HEK293 (cell line): ENCODE data around the gene ERF.

ENCODE experiments used
- CTCF ChIA-PET: fragments of 350-600 bp; formaldehyde crosslinking; extraction: SDS; loops from one replicate; lab custom pipeline; 2021; ENCODE audit warnings: antibody characterized with exemption; lab: Yijun Ruan, JAX
- POLR2A ChIA-PET: fragments of 300-600 bp; formaldehyde crosslinking; extraction: SDS; loops from one replicate; lab custom pipeline; 2020; ENCODE audit warnings: antibody characterized with exemption, inconsistent platforms; lab: Yijun Ruan, JAX
- H3K27ac ChIP-seq: fragments of 200-500 bp; sonication (Bioruptor generic); 2 replicates; pipeline ENCODE4 v1.5.1; 2014; ENCODE audit warnings: low read depth, low read length, control low read depth, inconsistent platforms; ENCODE audit errors: extremely low read depth
- H3K36me3 ChIP-seq, 2 experiments: fragments of 200-500 bp in 1 of 2; sonication (Bioruptor generic) in 1 of 2; 1 replicate in 1 of 2; 2 replicates in 1 of 2; pipeline ENCODE4 v1.5.1; 2014 to 2017; ENCODE audit warnings: inconsistent platforms in 2 of 2, low read length in 2 of 2; ENCODE audit not compliant: control insufficient read depth in 2 of 2, insufficient read depth in 1 of 2
- H3K4me1 ChIP-seq: fragments of 200-500 bp; sonication (Bioruptor generic); 2 replicates; pipeline ENCODE4 v1.5.1; 2014; ENCODE audit warnings: mild to moderate bottlenecking, low read length, inconsistent platforms; ENCODE audit not compliant: control insufficient read depth, insufficient read depth
- H3K4me3 ChIP-seq: 2 replicates; pipeline ENCODE4 v1.5.1; 2011; ENCODE audit warnings: low read depth, mild to moderate bottlenecking, control low read depth, low read length, moderate library complexity
- H3K9me3 ChIP-seq: fragments of 200-500 bp; sonication (Bioruptor generic); 2 replicates; pipeline ENCODE4 v1.5.1; 2014; ENCODE audit warnings: low read depth, low read length, inconsistent platforms; ENCODE audit not compliant: control insufficient read depth, insufficient read depth
- BCL6B ChIP-seq: fragments of 450-650 bp; formaldehyde crosslinking; IDR thresholded peaks from 2 replicates; pipeline ENCODE4 v1.5.1; 2017; ENCODE audit warnings: missing biosample characterization, missing genetic modification characterization
- OVOL3 ChIP-seq: fragments of 450-650 bp; formaldehyde crosslinking; IDR thresholded peaks from 2 replicates; pipeline ENCODE4 v1.5.1; 2016; ENCODE audit warnings: missing biosample characterization, missing genetic modification characterization
- ZNF121 ChIP-seq: fragments of 450-650 bp; formaldehyde crosslinking; IDR thresholded peaks from 2 replicates; pipeline ENCODE4 v1.5.1; 2016; ENCODE audit warnings: missing biosample characterization, missing genetic modification characterization
- ZNF362 ChIP-seq: fragments of 450-650 bp; formaldehyde crosslinking; IDR thresholded peaks from 2 replicates; pipeline ENCODE4 v1.5.1; 2016; ENCODE audit warnings: missing biosample characterization, missing genetic modification characterization
- ZNF48 ChIP-seq: fragments of 450-650 bp; formaldehyde crosslinking; IDR thresholded peaks from 2 replicates; pipeline ENCODE4 v1.5.1; 2016; ENCODE audit warnings: missing biosample characterization, missing genetic modification characterization
- ZNF600 ChIP-seq: fragments of 450-650 bp; formaldehyde crosslinking; IDR thresholded peaks from 2 replicates; pipeline ENCODE4 v1.5.1; 2016; ENCODE audit warnings: missing biosample characterization, missing genetic modification characterization
- ZNF792 ChIP-seq: fragments of 450-650 bp; formaldehyde crosslinking; IDR thresholded peaks from 2 replicates; pipeline ENCODE4 v1.5.1; 2016; ENCODE audit warnings: missing biosample characterization, missing genetic modification characterization
- ZSCAN16 ChIP-seq: fragments of 450-650 bp; formaldehyde crosslinking; IDR thresholded peaks from 2 replicates; pipeline ENCODE4 v1.5.1; 2016; ENCODE audit warnings: missing biosample characterization, missing genetic modification characterization
- ZSCAN4 ChIP-seq: fragments of 450-650 bp; formaldehyde crosslinking; IDR thresholded peaks from 2 replicates; pipeline ENCODE4 v1.5.1; 2017; ENCODE audit warnings: missing biosample characterization, missing genetic modification characterization
- ZXDB ChIP-seq: fragments of 450-650 bp; formaldehyde crosslinking; IDR thresholded peaks from 2 replicates; pipeline ENCODE4 v1.5.1; 2016; ENCODE audit warnings: missing biosample characterization, missing genetic modification characterization
- TF ChIP-seq, protein P1 (sequence below): fragments of 450-650 bp; formaldehyde crosslinking; IDR thresholded peaks from 2 replicates; pipeline ENCODE4 v1.5.1; 2016; ENCODE audit warnings: missing biosample characterization, missing genetic modification characterization
- TF ChIP-seq, protein P2 (sequence below): fragments of 450-650 bp; formaldehyde crosslinking; IDR thresholded peaks from 2 replicates; pipeline ENCODE4 v1.5.1; 2016; ENCODE audit warnings: missing biosample characterization, missing genetic modification characterization

Gene ERF

DNA sequence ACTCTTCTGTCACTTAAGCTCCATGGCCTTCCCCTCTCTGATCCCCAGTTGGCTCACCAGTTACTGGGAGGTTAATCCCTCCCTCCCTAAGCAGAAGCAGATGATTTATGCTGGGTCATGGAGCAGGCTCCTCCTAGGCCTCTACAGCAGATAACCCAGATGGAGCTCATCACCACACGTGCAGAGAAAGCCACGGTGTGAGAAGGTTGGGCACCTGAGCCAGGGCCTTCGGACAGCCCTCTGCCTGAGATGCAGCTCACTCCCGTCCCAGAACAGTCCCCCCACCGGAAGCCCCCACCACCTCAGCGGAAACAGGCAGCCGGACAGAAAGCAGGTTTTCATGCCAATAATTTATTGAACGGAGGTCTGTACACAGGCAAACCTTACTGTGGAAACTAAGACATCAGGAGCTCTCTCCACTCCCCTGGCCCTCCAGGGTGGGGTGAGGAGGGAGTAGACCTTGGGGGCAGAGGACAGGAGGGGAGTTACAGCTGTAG is 25.0 kb downstream of the ERF start (continued):
- TF ChIP-seq, protein P1, sequence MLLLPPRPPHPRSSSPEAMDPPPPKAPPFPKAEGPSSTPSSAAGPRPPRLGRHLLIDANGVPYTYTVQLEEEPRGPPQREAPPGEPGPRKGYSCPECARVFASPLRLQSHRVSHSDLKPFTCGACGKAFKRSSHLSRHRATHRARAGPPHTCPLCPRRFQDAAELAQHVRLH (tag by site-specific recombination) = no peak
- TF ChIP-seq BCL6B (tag by site-specific recombination) (no peak), ZSCAN4 (no peak), ZNF792 (tag by site-specific recombination) (no peak), ZNF362 (no peak)

DNA sequence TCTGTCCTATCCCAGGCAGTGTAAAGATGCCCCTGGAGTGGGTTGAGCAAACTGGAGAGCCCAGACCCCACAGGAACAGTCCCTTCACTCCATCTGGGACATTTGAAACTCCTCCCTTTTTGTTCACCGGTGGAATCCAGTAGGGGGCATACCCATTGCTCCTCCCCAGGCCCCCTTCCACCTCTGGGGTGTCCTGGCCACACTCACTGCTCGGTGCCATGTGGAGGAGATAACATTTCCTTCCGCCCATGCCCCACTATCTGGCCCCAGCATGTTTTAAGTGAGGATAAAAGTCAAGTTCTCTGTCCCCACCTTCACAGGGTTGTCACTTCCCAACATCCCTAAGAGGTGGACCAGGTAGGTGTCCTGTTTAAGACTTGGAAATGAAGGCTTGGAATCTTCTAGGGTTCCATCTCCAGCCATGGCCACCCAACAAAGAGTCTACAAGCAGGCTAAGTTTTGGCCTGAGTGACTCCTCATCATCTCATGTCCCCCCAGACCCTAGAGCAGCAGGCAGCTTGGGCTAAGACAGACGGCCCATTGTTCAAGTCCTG is 25.6 kb downstream of the ERF start:
- H3K27ac ChIP-seq = peak overlapping the region; percentile 34
- CTCF ChIA-PET = interaction anchor here (0.5 to 2.6 kb wide), 7 partner anchors 9 to 209 kb away, joined by 3 to 11 read pairs (median 3); partner anchors contain the start of gene ZNF526

GRCh38 chr19:42228641-42229040 is 26.3 kb downstream of the ERF start:
- H3K36me3 ChIP-seq = peaks cover 79 to 92% of the 10 kb centered on the region in 2 experiments
- ChIA-PET POLR2A (interaction anchor here (0.7 to 3.9 kb wide), 4 partner anchors 9 to 54 kb away, joined by 3 to 32 read pairs (median 8); partner anchors contain the start of genes GSK3A and ZNF526), CTCF (interaction anchor here (0.5 to 2.6 kb wide), 7 partner anchors 8 to 210 kb away, joined by 3 to 11 read pairs (median 5); partner anchors contain the start of genes POU2F2 and ZNF526)
- H3K4me1 ChIP-seq = no peaks in the 10 kb centered on the region
- no peaks in the 10 kb centered on the region for H3K9me3 ChIP-seq
- TF ChIP-seq OVOL3 (tag by site-specific recombination) = no peak
- TF ChIP-seq ZXDB = 0 out of 2 replicates have a peak, but pooled peaks have one; percentile 34
- no peak for TF ChIP-seq ZSCAN16 (tag by site-specific recombination)
- TF ChIP-seq ZNF121 = 0 out of 2 replicates have a peak, but pooled peaks have one; percentile 6
- TF ChIP-seq ZNF600 = peak; percentile 50; the same call in 1 of the 2 replicates
- H3K4me3 ChIP-seq = no peak overlapping the region
- H3K27ac ChIP-seq = peak overlapping the region; percentile 34; the same call in 1 of the 2 replicates

More for the DNA sequence above, 25.6 kb downstream of the ERF start:
- H3K4me1 ChIP-seq = no peaks in the 10 kb centered on the region
- no peak overlapping the region for H3K4me3 ChIP-seq
- no peaks in the 10 kb centered on the region for H3K9me3 ChIP-seq
- peaks cover 80 to 95% of the 10 kb centered on the region in 2 experiments for H3K36me3 ChIP-seq
- no peak for TF ChIP-seq ZNF48 (tag by site-specific recombination)
- TF ChIP-seq, protein P2, sequence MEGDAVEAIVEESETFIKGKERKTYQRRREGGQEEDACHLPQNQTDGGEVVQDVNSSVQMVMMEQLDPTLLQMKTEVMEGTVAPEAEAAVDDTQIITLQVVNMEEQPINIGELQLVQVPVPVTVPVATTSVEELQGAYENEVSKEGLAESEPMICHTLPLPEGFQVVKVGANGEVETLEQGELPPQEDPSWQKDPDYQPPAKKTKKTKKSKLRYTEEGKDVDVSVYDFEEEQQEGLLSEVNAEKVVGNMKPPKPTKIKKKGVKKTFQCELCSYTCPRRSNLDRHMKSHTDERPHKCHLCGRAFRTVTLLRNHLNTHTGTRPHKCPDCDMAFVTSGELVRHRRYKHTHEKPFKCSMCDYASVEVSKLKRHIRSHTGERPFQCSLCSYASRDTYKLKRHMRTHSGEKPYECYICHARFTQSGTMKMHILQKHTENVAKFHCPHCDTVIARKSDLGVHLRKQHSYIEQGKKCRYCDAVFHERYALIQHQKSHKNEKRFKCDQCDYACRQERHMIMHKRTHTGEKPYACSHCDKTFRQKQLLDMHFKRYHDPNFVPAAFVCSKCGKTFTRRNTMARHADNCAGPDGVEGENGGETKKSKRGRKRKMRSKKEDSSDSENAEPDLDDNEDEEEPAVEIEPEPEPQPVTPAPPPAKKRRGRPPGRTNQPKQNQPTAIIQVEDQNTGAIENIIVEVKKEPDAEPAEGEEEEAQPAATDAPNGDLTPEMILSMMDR (tag by site-specific recombination) = 0 out of 2 replicates have a peak, but pooled peaks have one; percentile 31
- TF ChIP-seq, all 188 proteins: peak for 1
- POLR2A ChIA-PET = interaction anchor here (1.5 to 3.9 kb wide), 5 partner anchors 9 to 14 kb away, joined by 3 to 32 read pairs (median 8); partner anchors contain the start of genes DEDD2, GSK3A and ZNF526
